Breast epithelium (tissue), 4 donors: Measurements from ENCODE around the gene CTDSPL. TPM values are rescaled to one million over a fixed set of nuclear protein-coding genes. Genes with fewer than 3 reads are reported as not detected.

Experiments
- DNase-seq, 2 donors: peaks; one replicate each; pipeline ENCODE4 v3.0.0-alpha.2; 2019; ENCODE audit warnings: low spot score in 2 of 2
- H3K27ac ChIP-seq, 2 donors: fragments of 200-600 bp; sonication (generic) in 1 of 2; one replicate each; pipeline ENCODE4 v1.5.1; 2016 to 2019; ENCODE audit warnings: mild to moderate bottlenecking in 1 of 2
- H3K27me3 ChIP-seq, 2 donors: fragments of 200-600 bp; sonication (generic) in 1 of 2; one replicate each; pipeline versions ENCODE4 v1.5.1 to v1.6.0; 2017 to 2019; ENCODE audit warnings: control low read depth in 1 of 2, mild to moderate bottlenecking in 1 of 2
- H3K36me3 ChIP-seq: fragments of 200-600 bp; one replicate; pipeline ENCODE4 v1.5.1; 2019
- H3K4me1 ChIP-seq, 2 donors: fragments of 200-600 bp; sonication (generic); one replicate each; pipeline ENCODE4 v1.5.1; 2016 to 2019; ENCODE audit warnings: control low read depth in 1 of 2
- H3K4me3 ChIP-seq, 3 donors: fragments of 200-600 bp; sonication (generic); 1 replicate in 2 of 3; 2 replicates in 1 of 3; pipeline ENCODE4 v1.5.1; 2016 to 2019; ENCODE audit warnings: mild to moderate bottlenecking in 3 of 3, moderate library complexity in 2 of 3
- H3K9me3 ChIP-seq, 2 donors: fragments of 200-600 bp; sonication (generic) in 1 of 2; one replicate each; pipeline ENCODE4 v1.5.1; 2016 to 2019; ENCODE audit warnings: control low read depth in 1 of 2
- CTCF ChIP-seq, 3 donors: fragments of 450-650 bp; IDR thresholded peaks; one replicate each; pipeline ENCODE4 v1.5.1; 2016 to 2017; ENCODE audit warnings: antibody characterized with exemption in 3 of 3, mild to moderate bottlenecking in 3 of 3, moderate library complexity in 3 of 3
- POLR2A ChIP-seq: fragments of 450-650 bp; IDR thresholded peaks from one replicate; pipeline ENCODE4 v1.6.1; 2016; ENCODE audit warnings: antibody characterized with exemption, mild to moderate bottlenecking, moderate library complexity
- POLR2AphosphoS5 ChIP-seq, 3 donors: sonication (generic); formaldehyde crosslinking; IDR thresholded peaks; one replicate each; pipeline ENCODE4 v1.6.1; 2017; ENCODE audit warnings: antibody characterized with exemption in 3 of 3
- intact Hi-C: fragments of 100-400 bp; cut with DNase I; formaldehyde crosslinking; loops from one replicate; pipeline ENCODE4 v1.15.1; 2023; ENCODE audit warnings: low total_unique reads
- total RNA-seq, 3 donors: library from RNA; depleted of rRNA; stranded (reverse); fragments of >200 nt; gene quantifications; one replicate each; pipeline ENCODE4 v1.1.0, GENCODE V29; 2016

Gene CTDSPL
- total RNA-seq, 3 donors from 2014 or later = 40.0 to 80.8 (median 63.1) TPM

GRCh38 chr3:38002940-38003339, 141.3 kb downstream of the CTDSPL start:
- H3K36me3 ChIP-seq = no peaks in the 10 kb centered on the region
- no peaks in the 10 kb centered on the region for H3K9me3 ChIP-seq
- intact Hi-C loops = no loop called here
- H3K4me1 ChIP-seq = peaks cover 15 to 35% of the 10 kb centered on the region in 2 donors
- TF ChIP-seq CTCF (IDR thresholded peaks at IDR 0.05) (no peak), POLR2A (no peak), POLR2AphosphoS5 (IDR thresholded peaks at IDR 0.05) (no peak)
- no peak overlapping the region for H3K4me3 ChIP-seq
- peak overlapping the region; percentile 87 for H3K27ac ChIP-seq
- DNase-seq = no peak
- H3K27me3 ChIP-seq = no peaks in the 10 kb centered on the region

GRCh38 chr3:38003371-38003816, 141.7 kb downstream of the CTDSPL start:
- Histone ChIP-seq H3K4me3 (no peak overlapping the region), H3K27me3 (no peaks in the 10 kb centered on the region), H3K27ac (peak overlapping the region; percentile 87), H3K4me1 (peaks cover 12 to 30% of the 10 kb centered on the region in 2 donors), H3K9me3 (no peaks in the 10 kb centered on the region), H3K36me3 (no peaks in the 10 kb centered on the region)
- intact Hi-C loops = no loop called here
- TF ChIP-seq CTCF (IDR thresholded peaks at IDR 0.05) (peak; percentile 56 to 78 (median 66)), POLR2AphosphoS5 (IDR thresholded peaks at IDR 0.05) (no peak)
- peak in 1 of 2 donors; percentile 79 for DNase-seq

- Histone ChIP-seq H3K36me3 (no peaks in the 10 kb centered on the region), H3K27ac (peak overlapping the region; percentile 87)
These were observed 142.2 kb downstream of the CTDSPL start for GRCh38 chr3:38003817-38004414.

GRCh38 chr3:38004415-38005075, 142.9 kb downstream of the CTDSPL start:
- peak; percentile 84 for DNase-seq
- Histone ChIP-seq H3K27me3 (no peaks in the 10 kb centered on the region), H3K27ac (peak overlapping the region; percentile 87), H3K4me3 (peak overlapping the region in 1 of 3 donors; percentile 1), H3K9me3 (no peaks in the 10 kb centered on the region), H3K36me3 (no peaks in the 10 kb centered on the region), H3K4me1 (peaks cover 8 to 28% of the 10 kb centered on the region in 2 donors)
- intact Hi-C loops = no loop called here
- TF ChIP-seq CTCF (IDR thresholded peaks at IDR 0.05) (peak; percentile 20 to 81 (median 63)), POLR2AphosphoS5 (IDR thresholded peaks at IDR 0.05) (peak in 1 of 3 donors; percentile 10), POLR2A (no peak)

More at GRCh38 chr3:38003817-38004414, 142.2 kb downstream of the CTDSPL start:
- Histone ChIP-seq H3K9me3 (no peaks in the 10 kb centered on the region), H3K27me3 (no peaks in the 10 kb centered on the region), H3K4me3 (no peak overlapping the region), H3K4me1 (peaks cover 8 to 28% of the 10 kb centered on the region in 2 donors)
- TF ChIP-seq CTCF (IDR thresholded peaks at IDR 0.05) (no peak), POLR2A (no peak), POLR2AphosphoS5 (IDR thresholded peaks at IDR 0.05) (no peak)
- intact Hi-C loops = no loop called here
- no peak for DNase-seq
